Activated naive CD8-positive, alpha-beta T cell treated with anti-CD3 and anti-CD28 coated beads for 36 hours (primary cell): ENCODE measurements around the gene IMMP2L. TPM values are rescaled to one million over a fixed set of nuclear protein-coding genes. Genes with fewer than 3 reads are reported as not detected.

Experiments
- DNase-seq: peaks from one replicate; pipeline ENCODE4 v3.0.0; 2021
- H3K27ac Mint-ChIP-seq: one replicate; pipeline ENCODE4 v1.8.0; 2022; ENCODE audit warnings: mild to moderate bottlenecking, moderate library complexity, mixed read lengths
- H3K27me3 Mint-ChIP-seq: one replicate; pipeline ENCODE4 v1.8.0; 2022; ENCODE audit warnings: mild to moderate bottlenecking, mixed read lengths
- H3K36me3 Mint-ChIP-seq: one replicate; pipeline ENCODE4 v1.8.0; 2021; ENCODE audit warnings: mild to moderate bottlenecking, mixed read lengths
- H3K4me1 Mint-ChIP-seq: one replicate; pipeline ENCODE4 v1.8.0; 2021; ENCODE audit warnings: mixed read lengths
- H3K4me3 Mint-ChIP-seq: one replicate; pipeline ENCODE4 v1.8.0; 2022; ENCODE audit warnings: mild to moderate bottlenecking, moderate library complexity, mixed read lengths
- H3K9me3 Mint-ChIP-seq: one replicate; pipeline ENCODE4 v1.8.0; 2022; ENCODE audit warnings: mixed read lengths
- total RNA-seq, 2 experiments: library from RNA; stranded (reverse); gene quantifications; one replicate each; pipeline ENCODE4 v1.2.3, GENCODE V29; 2021

Gene IMMP2L
- total RNA-seq, 2 experiments from 2014 or later: 18.5 to 20.9 TPM

GRCh38 chr7:111223802-111224253, 338.5 kb downstream of the IMMP2L start:
- Mint-ChIP-seq H3K36me3 (peaks cover 3% of the 10 kb centered on the region), H3K27me3 (no peaks in the 10 kb centered on the region), H3K4me3 (no peak overlapping the region), H3K27ac (no peak overlapping the region), H3K9me3 (no peaks in the 10 kb centered on the region), H3K4me1 (peaks cover 2% of the 10 kb centered on the region)
- no peak for DNase-seq

- Mint-ChIP-seq H3K27me3 (no peaks in the 10 kb centered on the region), H3K4me1 (peaks cover 6% of the 10 kb centered on the region), H3K27ac (no peak overlapping the region), H3K4me3 (no peak overlapping the region), H3K9me3 (peaks cover 2% of the 10 kb centered on the region), H3K36me3 (peaks cover 24% of the 10 kb centered on the region)
- DNase-seq: no peak
Measured at GRCh38 chr7:111215550-111215949, 346.7 kb downstream of the IMMP2L start.

GRCh38 chr7:111212857-111213523, 349.3 kb downstream of the IMMP2L start:
- H3K4me1 Mint-ChIP-seq: peaks cover 6% of the 10 kb centered on the region
- H3K4me3 Mint-ChIP-seq: no peak overlapping the region
- peaks cover 2% of the 10 kb centered on the region for H3K9me3 Mint-ChIP-seq
- no peak overlapping the region for H3K27ac Mint-ChIP-seq
- no peaks in the 10 kb centered on the region for H3K27me3 Mint-ChIP-seq
- no peak for DNase-seq
- H3K36me3 Mint-ChIP-seq: peaks cover 32% of the 10 kb centered on the region

- no peak for DNase-seq
- Mint-ChIP-seq H3K36me3 (peaks cover 32% of the 10 kb centered on the region), H3K27me3 (no peaks in the 10 kb centered on the region), H3K4me1 (peaks cover 6% of the 10 kb centered on the region), H3K27ac (no peak overlapping the region), H3K9me3 (peaks cover 2% of the 10 kb centered on the region), H3K4me3 (no peak overlapping the region)
Measured at GRCh38 chr7:111210996-111211395, 351.3 kb downstream of the IMMP2L start.

- Mint-ChIP-seq H3K27ac (no peak overlapping the region), H3K9me3 (peaks cover 2% of the 10 kb centered on the region), H3K27me3 (no peaks in the 10 kb centered on the region), H3K36me3 (peaks cover 26% of the 10 kb centered on the region), H3K4me3 (no peak overlapping the region), H3K4me1 (peaks cover 2% of the 10 kb centered on the region)
- DNase-seq: no peak
Measured at GRCh38 chr7:111210043-111210442, 352.2 kb downstream of the IMMP2L start.

- Mint-ChIP-seq H3K4me3 (no peak overlapping the region), H3K36me3 (peaks cover 20% of the 10 kb centered on the region), H3K27me3 (no peaks in the 10 kb centered on the region), H3K27ac (no peak overlapping the region), H3K4me1 (no peaks in the 10 kb centered on the region), H3K9me3 (peaks cover 1% of the 10 kb centered on the region)
- no peak for DNase-seq
Measured at GRCh38 chr7:111205251-111205650, 357.0 kb downstream of the IMMP2L start.

GRCh38 chr7:111202321-111202720, 360.0 kb downstream of the IMMP2L start:
- Mint-ChIP-seq H3K27ac (no peak overlapping the region), H3K4me1 (peaks cover 7% of the 10 kb centered on the region), H3K4me3 (no peak overlapping the region), H3K9me3 (peaks cover 1% of the 10 kb centered on the region), H3K27me3 (no peaks in the 10 kb centered on the region), H3K36me3 (peaks cover 18% of the 10 kb centered on the region)
- no peak for DNase-seq

- Mint-ChIP-seq H3K9me3 (peaks cover 1% of the 10 kb centered on the region), H3K4me1 (peaks cover 7% of the 10 kb centered on the region), H3K36me3 (peaks cover 24% of the 10 kb centered on the region)
Measured at GRCh38 chr7:111199643-111200042, 362.6 kb downstream of the IMMP2L start.

GRCh38 chr7:111198255-111198654, 364.0 kb downstream of the IMMP2L start:
- no peak overlapping the region for H3K4me3 Mint-ChIP-seq
- no peaks in the 10 kb centered on the region for H3K27me3 Mint-ChIP-seq
- peak overlapping the region; percentile 18 for H3K27ac Mint-ChIP-seq
- DNase-seq: no peak
- peaks cover 7% of the 10 kb centered on the region for H3K4me1 Mint-ChIP-seq
- H3K9me3 Mint-ChIP-seq: peaks cover 1% of the 10 kb centered on the region
- peaks cover 25% of the 10 kb centered on the region for H3K36me3 Mint-ChIP-seq

More at GRCh38 chr7:111199643-111200042, 362.6 kb downstream of the IMMP2L start:
- DNase-seq: no peak
- no peak overlapping the region for H3K27ac Mint-ChIP-seq
- H3K27me3 Mint-ChIP-seq: no peaks in the 10 kb centered on the region
- no peak overlapping the region for H3K4me3 Mint-ChIP-seq

- H3K4me3 Mint-ChIP-seq: no peak overlapping the region
- no peak overlapping the region for H3K27ac Mint-ChIP-seq
- H3K9me3 Mint-ChIP-seq: peaks cover 1% of the 10 kb centered on the region
- H3K27me3 Mint-ChIP-seq: no peaks in the 10 kb centered on the region
- H3K36me3 Mint-ChIP-seq: peaks cover 18% of the 10 kb centered on the region
- no peak for DNase-seq
- H3K4me1 Mint-ChIP-seq: peaks cover 7% of the 10 kb centered on the region
Measured at GRCh38 chr7:111196655-111197054, 365.6 kb downstream of the IMMP2L start.

GRCh38 chr7:111192614-111193413, 369.5 kb downstream of the IMMP2L start:
- Mint-ChIP-seq H3K27ac (no peak overlapping the region), H3K4me3 (no peak overlapping the region)

GRCh38 chr7:111190804-111191203, 371.5 kb downstream of the IMMP2L start:
- H3K9me3 Mint-ChIP-seq: no peaks in the 10 kb centered on the region
- no peak overlapping the region for H3K27ac Mint-ChIP-seq
- H3K36me3 Mint-ChIP-seq: peaks cover 6% of the 10 kb centered on the region
- H3K27me3 Mint-ChIP-seq: no peaks in the 10 kb centered on the region
- no peak for DNase-seq
- H3K4me3 Mint-ChIP-seq: no peak overlapping the region
- no peaks in the 10 kb centered on the region for H3K4me1 Mint-ChIP-seq

More at GRCh38 chr7:111192614-111193413, 369.5 kb downstream of the IMMP2L start:
- H3K9me3 Mint-ChIP-seq: no peaks in the 10 kb centered on the region
- no peaks in the 10 kb centered on the region for H3K27me3 Mint-ChIP-seq
- no peak for DNase-seq
- peaks cover 11% of the 10 kb centered on the region for H3K36me3 Mint-ChIP-seq
- peaks cover 1% of the 10 kb centered on the region for H3K4me1 Mint-ChIP-seq

GRCh38 chr7:111184987-111185386, 377.3 kb downstream of the IMMP2L start:
- no peaks in the 10 kb centered on the region for H3K4me1 Mint-ChIP-seq
- H3K27me3 Mint-ChIP-seq: no peaks in the 10 kb centered on the region
- no peak for DNase-seq
- no peak overlapping the region for H3K4me3 Mint-ChIP-seq
- no peaks in the 10 kb centered on the region for H3K9me3 Mint-ChIP-seq
- peaks cover 10% of the 10 kb centered on the region for H3K36me3 Mint-ChIP-seq
- H3K27ac Mint-ChIP-seq: no peak overlapping the region

- Mint-ChIP-seq H3K4me3 (no peak overlapping the region), H3K9me3 (no peaks in the 10 kb centered on the region), H3K27ac (no peak overlapping the region), H3K27me3 (no peaks in the 10 kb centered on the region), H3K36me3 (peaks cover 14% of the 10 kb centered on the region), H3K4me1 (no peaks in the 10 kb centered on the region)
- DNase-seq: no peak
Measured at GRCh38 chr7:111183321-111183720, 379.0 kb downstream of the IMMP2L start.

- no peaks in the 10 kb centered on the region for H3K27me3 Mint-ChIP-seq
- no peak for DNase-seq
- H3K27ac Mint-ChIP-seq: no peak overlapping the region
- peaks cover 19% of the 10 kb centered on the region for H3K36me3 Mint-ChIP-seq
- H3K4me3 Mint-ChIP-seq: no peak overlapping the region
- H3K4me1 Mint-ChIP-seq: peaks cover 7% of the 10 kb centered on the region
- no peaks in the 10 kb centered on the region for H3K9me3 Mint-ChIP-seq
Measured at GRCh38 chr7:111180338-111180737, 382.0 kb downstream of the IMMP2L start.
